ENCODE results near the gene FLAD1. TPM values are rescaled to one million over a fixed set of nuclear protein-coding genes. Genes with fewer than 3 reads are reported as not detected.

FLAD1 gene
- total and polyA plus RNA-seq, 2 of the 8 experiments (the other 6 are each of a cell fraction or from before 2014, with no cell fraction given) = 104 to 143 TPM

- TF ChIP-seq CHD7 (IDR thresholded peaks at IDR 0.05; ENCODE audit: insufficient replicate concordance, low read length) = no peak
- peak; percentile 49 for TF ChIP-seq ASH2L (IDR thresholded peaks at IDR 0.05; ENCODE audit: low read length)
- TF ChIP-seq MAFK (IDR thresholded peaks at IDR 0.05; ENCODE audit: low read depth, low read length) = peak; percentile 30; the same call in 1 of the 2 replicates
- TF ChIP-seq CHD1 (IDR thresholded peaks at IDR 0.05; ENCODE audit: low read depth, low read length) = no peak
- no peak for TF ChIP-seq USF2 (IDR thresholded peaks at IDR 0.05; ENCODE audit: low read length)
- TF ChIP-seq SP1 (IDR thresholded peaks at IDR 0.05; ENCODE audit: low read depth, low read length) = peak; percentile 33; the same call in 1 of the 2 replicates
- peak; percentile 70 for TF ChIP-seq CTBP2 (IDR thresholded peaks at IDR 0.05; ENCODE audit: borderline replicate concordance, insufficient read depth, insufficient read length, low read length)
- no peak for TF ChIP-seq TAF1 (IDR thresholded peaks at IDR 0.05; ENCODE audit: low read depth, low read length)
- no peak for TF ChIP-seq SP4 (IDR thresholded peaks at IDR 0.05; ENCODE audit: low read length)
Observed at GRCh38 chr1:155017041-155017945, 34.1 kb downstream of the FLAD1 start (continued).

All from H1 (cell line).